K562 (cell line): ENCODE measurements around the gene ICA1. TPM values are rescaled to one million over a fixed set of nuclear protein-coding genes. Genes with fewer than 3 reads are reported as not detected.
A peak's percentile ranks its signal among the peaks of the same experiment; 100 is the strongest.

Experiments used
- CTCF ChIP-seq, 3 experiments: IDR thresholded peaks in 2 of 3; conservative IDR thresholded peaks in 1 of 3; 2 replicates each; pipeline ENCODE4 v1.5.1; 2011 to 2012; ENCODE audit warnings: low read length in 3 of 3, mild to moderate bottlenecking in 3 of 3, control low read depth in 2 of 3, improper control_type of control experiment in 1 of 3, inconsistent platforms in 1 of 3, low read depth in 1 of 3, mixed read lengths in 1 of 3, moderate library complexity in 1 of 3; ENCODE audit not compliant: insufficient read depth in 2 of 3
- FOS ChIP-seq: IDR thresholded peaks from 3 replicates; pipeline ENCODE4 v1.6.1; 2011; ENCODE audit not compliant: insufficient read length; ENCODE audit errors: extremely low read depth
- REST ChIP-seq, 2 experiments: fragments of 450-650 bp; formaldehyde crosslinking in 1 of 2; IDR thresholded peaks; 2 replicates each; pipeline versions ENCODE4 v1.4.0 to v1.6.1; 2014 to 2020; ENCODE audit warnings: mild to moderate bottlenecking in 2 of 2, borderline replicate concordance in 1 of 2, low read depth in 1 of 2
- RREB1 ChIP-seq: fragments of 250-450 bp; sonication (Bioruptor Pico); IDR thresholded peaks from 2 replicates; pipeline ENCODE4 v1.4.0; 2020
- SMC3 ChIP-seq: conservative IDR thresholded peaks from 2 replicates; pipeline ENCODE4 v1.6.1; 2011; ENCODE audit warnings: low read depth, low read length, improper control_type of control experiment; ENCODE audit not compliant: insufficient read depth
- TAF1 ChIP-seq: IDR thresholded peaks from 2 replicates; pipeline ENCODE4 v1.6.1; 2011; ENCODE audit warnings: mild to moderate bottlenecking, low read length, moderate library complexity; ENCODE audit not compliant: insufficient read depth, control insufficient read depth, severe bottlenecking; ENCODE audit errors: extremely low read depth
- THAP12 ChIP-seq: fragments of 250-450 bp; sonication (Bioruptor Pico); IDR thresholded peaks from 2 replicates; pipeline ENCODE4 v1.9.0; 2021; ENCODE audit warnings: mild to moderate bottlenecking, inconsistent platforms
- polyA plus RNA-seq, 8 experiments: library from polyadenylated mRNA; depleted of rRNA in 4 of 8; stranded (reverse) in 5 of 8; unstranded in 3 of 8; fragments of >200 nt; fragmentation: Nextera tagmentation in 2 of 8; fragmentation: Illumina TruSeq in 1 of 8; extraction: Ambion mirVana in 2 of 8; extraction: Trizol in 1 of 8; gene quantifications; 2 replicates each; pipeline versions ENCODE4 v1.2.1 to v1.2.3, GENCODE V29; 2011 to 2014; ENCODE audit warnings: inconsistent platforms in 1 of 8, missing spikeins in 1 of 8
- total RNA-seq, 7 experiments: library from RNA; depleted of rRNA in 6 of 7; stranded (reverse); fragments of >200 nt in 6 of 7; fragmentation: Illumina TruSeq in 2 of 7; extraction: Trizol in 2 of 7; gene quantifications; 2 replicates each; pipeline versions ENCODE4 v1.2.1 to v1.2.3, GENCODE V29; 2011 to 2021; ENCODE audit warnings: low replicate concordance in 1 of 7

Gene ICA1
- total and polyA plus RNA-seq, 9 of the 15 experiments (the other 6 are each of a cell fraction or from before 2014, with no cell fraction given): 7.1 to 22.3 (median 16.4) TPM

GRCh38 chr7:8277394-8277982, 15.5 kb upstream of the ICA1 start (continued):
- peak; percentile 55; the same call in 1 of the 2 replicates for TF ChIP-seq REST (IDR thresholded peaks at IDR 0.05; ENCODE audit: borderline replicate concordance)
- TF ChIP-seq REST (CRISPR knock-in tag; IDR thresholded peaks at IDR 0.05; ENCODE audit: low read depth): no peak
- TF ChIP-seq RREB1 (CRISPR knock-in tag): no peak
- no peak for TF ChIP-seq THAP12 (CRISPR knock-in tag)
- TF ChIP-seq FOS: no peak
- 0 out of 2 replicates have a peak, but pooled peaks have one; percentile 9 for TF ChIP-seq SMC3
- TF ChIP-seq CTCF (IDR thresholded peaks at IDR 0.05 in 2 of 3, conservative IDR thresholded peaks at IDR 0.05 in 1 of 3; ENCODE audit: insufficient read depth in 2 of 3, low read depth in 1 of 3, low read length in 3 of 3): peak; percentile 47 to 57 (median 47); a peak in 4 of 6 replicates
- TF ChIP-seq TAF1: no peak
